ENCODE measurements around the gene GAB2.

GAB2 gene

GRCh38 chr11:78446210-78446609, 28.6 kb upstream of the GAB2 start:
- Histone ChIP-seq H3K79me1 (ENCODE audit: low read depth, low read length) (no peaks in the 10 kb centered on the region), H2BK5ac (ENCODE audit: low read length) (no peak overlapping the region), H3K14ac (ENCODE audit: low read length) (no peak overlapping the region), H2BK120ac (ENCODE audit: low read depth, low read length) (no peak overlapping the region), H2BK12ac (ENCODE audit: low read length) (no peak overlapping the region), H3K27me3 (ENCODE audit: control insufficient read depth in 3 of 3, insufficient read depth in 3 of 3, low read depth in 1 of 3, low read length in 3 of 3) (no peaks in the 10 kb centered on the region), H3K4ac (ENCODE audit: low read length) (no peak overlapping the region), H3K4me3 (ENCODE audit: low read length in 2 of 2) (no peak overlapping the region), H3K18ac (ENCODE audit: low read length) (no peak overlapping the region), H3K9ac (ENCODE audit: low read depth, low read length, poor library complexity) (no peak overlapping the region), H3K4me2 (ENCODE audit: insufficient read depth, low read length, poor library complexity, severe bottlenecking) (no peak overlapping the region), H3K36me3 (replicated peaks in 1 of 2; ENCODE audit: control insufficient read depth in 2 of 2, insufficient read depth in 2 of 2, low read length in 2 of 2) (peaks cover 5 to 30% of the 10 kb centered on the region in 2 donors), H2AFZ (ENCODE audit: low read length) (no peak overlapping the region), H2AK5ac (ENCODE audit: low read depth, low read length) (no peak overlapping the region), H3K9me3 (replicated peaks in 1 of 2; ENCODE audit: control insufficient read depth in 2 of 2, insufficient read depth in 1 of 2, low read depth in 1 of 2, low read length in 2 of 2) (no peaks in the 10 kb centered on the region), H3K23ac (ENCODE audit: low read depth, low read length, poor library complexity) (no peak overlapping the region), H4K8ac (ENCODE audit: low read depth, low read length) (no peak overlapping the region), H4K91ac (ENCODE audit: low read depth, low read length, poor library complexity) (no peak overlapping the region), H2BK15ac (ENCODE audit: low read length) (no peak overlapping the region), H3K27ac (replicated peaks; ENCODE audit: low read length) (no peak overlapping the region), H3K4me1 (ENCODE audit: control insufficient read depth in 2 of 2, insufficient read depth in 1 of 2, low read depth in 1 of 2, low read length in 2 of 2) (no peaks in the 10 kb centered on the region)
- no peak for DNase-seq (ENCODE audit: low spot score)

DNA sequence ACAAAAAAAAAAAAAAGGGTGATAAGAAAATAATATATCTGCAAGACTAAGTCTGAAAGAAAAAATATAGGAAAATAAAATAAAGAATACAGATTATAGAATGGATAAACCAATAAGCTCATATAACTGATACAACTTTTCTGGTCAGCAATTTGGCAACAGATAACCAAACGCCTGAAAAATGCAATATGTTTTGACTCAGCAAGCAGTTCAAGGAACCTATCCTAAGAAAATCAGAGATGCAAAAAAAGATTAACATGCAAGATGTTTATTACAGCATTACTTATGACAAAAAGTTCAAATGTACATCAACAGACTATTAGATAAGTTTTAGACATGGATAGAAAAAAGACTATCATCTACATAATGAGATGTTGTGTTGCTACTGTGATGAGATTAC, 27.1 kb upstream of the GAB2 start:
- no peaks in the 10 kb centered on the region for H3K4me1 ChIP-seq (ENCODE audit: control insufficient read depth in 2 of 2, insufficient read depth in 1 of 2, low read depth in 1 of 2, low read length in 2 of 2)
- DNase-seq (ENCODE audit: low spot score) = no peak
- H2BK120ac ChIP-seq (ENCODE audit: low read depth, low read length) = no peak overlapping the region
- WGBS, 2 donors (ENCODE audit: extremely low coverage in 2 of 2, insufficient read length in 2 of 2, insufficient replicate concordance in 1 of 2) = no CpG with 5 or more reads among the region's 1 CpG
- H4K8ac ChIP-seq (ENCODE audit: low read depth, low read length) = no peak overlapping the region
- no peak overlapping the region for H3K23ac ChIP-seq (ENCODE audit: low read depth, low read length, poor library complexity)
- H3K4ac ChIP-seq (ENCODE audit: low read length) = no peak overlapping the region
- H3K18ac ChIP-seq (ENCODE audit: low read length) = no peak overlapping the region
- H3K4me3 ChIP-seq (ENCODE audit: low read length in 2 of 2) = no peak overlapping the region
- H3K14ac ChIP-seq (ENCODE audit: low read length) = no peak overlapping the region
- no peak overlapping the region for H2BK5ac ChIP-seq (ENCODE audit: low read length)
- peaks cover 5 to 35% of the 10 kb centered on the region in 2 donors for H3K36me3 ChIP-seq (replicated peaks in 1 of 2; ENCODE audit: control insufficient read depth in 2 of 2, insufficient read depth in 2 of 2, low read length in 2 of 2)
- no peaks in the 10 kb centered on the region for H3K9me3 ChIP-seq (replicated peaks in 1 of 2; ENCODE audit: control insufficient read depth in 2 of 2, insufficient read depth in 1 of 2, low read depth in 1 of 2, low read length in 2 of 2)
- no peaks in the 10 kb centered on the region for H3K79me1 ChIP-seq (ENCODE audit: low read depth, low read length)
- no peak overlapping the region for H2BK15ac ChIP-seq (ENCODE audit: low read length)
- H3K27me3 ChIP-seq (ENCODE audit: control insufficient read depth in 3 of 3, insufficient read depth in 3 of 3, low read depth in 1 of 3, low read length in 3 of 3) = no peaks in the 10 kb centered on the region
- no peak overlapping the region for H3K27ac ChIP-seq (replicated peaks; ENCODE audit: low read length)
- H3K9ac ChIP-seq (ENCODE audit: low read depth, low read length, poor library complexity) = no peak overlapping the region
- H2AFZ ChIP-seq (ENCODE audit: low read length) = no peak overlapping the region
- H3K4me2 ChIP-seq (ENCODE audit: insufficient read depth, low read length, poor library complexity, severe bottlenecking) = no peak overlapping the region
- no peak overlapping the region for H2AK5ac ChIP-seq (ENCODE audit: low read depth, low read length)
- no peak overlapping the region for H2BK12ac ChIP-seq (ENCODE audit: low read length)
- H4K91ac ChIP-seq (ENCODE audit: low read depth, low read length, poor library complexity) = no peak overlapping the region

GRCh38 chr11:78441956-78442355, 24.3 kb upstream of the GAB2 start:
- no peaks in the 10 kb centered on the region for H3K79me1 ChIP-seq (ENCODE audit: low read depth, low read length)
- no peak overlapping the region for H3K14ac ChIP-seq (ENCODE audit: low read length)
- H2BK5ac ChIP-seq (ENCODE audit: low read length) = no peak overlapping the region
- H3K36me3 ChIP-seq (replicated peaks in 1 of 2; ENCODE audit: control insufficient read depth in 2 of 2, insufficient read depth in 2 of 2, low read length in 2 of 2) = peaks cover 3 to 39% of the 10 kb centered on the region in 2 donors
- H2BK12ac ChIP-seq (ENCODE audit: low read length) = no peak overlapping the region
- no peak overlapping the region for H2AK5ac ChIP-seq (ENCODE audit: low read depth, low read length)
- H3K4me3 ChIP-seq (ENCODE audit: low read length in 2 of 2) = no peak overlapping the region
- no peak overlapping the region for H3K18ac ChIP-seq (ENCODE audit: low read length)
- no peaks in the 10 kb centered on the region for H3K27me3 ChIP-seq (ENCODE audit: control insufficient read depth in 3 of 3, insufficient read depth in 3 of 3, low read depth in 1 of 3, low read length in 3 of 3)
- WGBS, 2 donors (ENCODE audit: extremely low coverage in 2 of 2, insufficient read length in 2 of 2, insufficient replicate concordance in 1 of 2) = no CpG with 5 or more reads among the region's 4 CpGs
- no peak overlapping the region for H2BK15ac ChIP-seq (ENCODE audit: low read length)
- DNase-seq (ENCODE audit: low spot score) = no peak
- no peak overlapping the region for H3K4ac ChIP-seq (ENCODE audit: low read length)
- H2BK120ac ChIP-seq (ENCODE audit: low read depth, low read length) = no peak overlapping the region
- no peak overlapping the region for H3K4me2 ChIP-seq (ENCODE audit: insufficient read depth, low read length, poor library complexity, severe bottlenecking)
- no peaks in the 10 kb centered on the region for H3K9me3 ChIP-seq (replicated peaks in 1 of 2; ENCODE audit: control insufficient read depth in 2 of 2, insufficient read depth in 1 of 2, low read depth in 1 of 2, low read length in 2 of 2)
- H2AFZ ChIP-seq (ENCODE audit: low read length) = no peak overlapping the region
- H3K4me1 ChIP-seq (ENCODE audit: control insufficient read depth in 2 of 2, insufficient read depth in 1 of 2, low read depth in 1 of 2, low read length in 2 of 2) = no peaks in the 10 kb centered on the region
- no peak overlapping the region for H3K27ac ChIP-seq (replicated peaks; ENCODE audit: low read length)
- H4K91ac ChIP-seq (ENCODE audit: low read depth, low read length, poor library complexity) = no peak overlapping the region
- H3K23ac ChIP-seq (ENCODE audit: low read depth, low read length, poor library complexity) = no peak overlapping the region
- no peak overlapping the region for H4K8ac ChIP-seq (ENCODE audit: low read depth, low read length)
- H3K9ac ChIP-seq (ENCODE audit: low read depth, low read length, poor library complexity) = no peak overlapping the region

DNA sequence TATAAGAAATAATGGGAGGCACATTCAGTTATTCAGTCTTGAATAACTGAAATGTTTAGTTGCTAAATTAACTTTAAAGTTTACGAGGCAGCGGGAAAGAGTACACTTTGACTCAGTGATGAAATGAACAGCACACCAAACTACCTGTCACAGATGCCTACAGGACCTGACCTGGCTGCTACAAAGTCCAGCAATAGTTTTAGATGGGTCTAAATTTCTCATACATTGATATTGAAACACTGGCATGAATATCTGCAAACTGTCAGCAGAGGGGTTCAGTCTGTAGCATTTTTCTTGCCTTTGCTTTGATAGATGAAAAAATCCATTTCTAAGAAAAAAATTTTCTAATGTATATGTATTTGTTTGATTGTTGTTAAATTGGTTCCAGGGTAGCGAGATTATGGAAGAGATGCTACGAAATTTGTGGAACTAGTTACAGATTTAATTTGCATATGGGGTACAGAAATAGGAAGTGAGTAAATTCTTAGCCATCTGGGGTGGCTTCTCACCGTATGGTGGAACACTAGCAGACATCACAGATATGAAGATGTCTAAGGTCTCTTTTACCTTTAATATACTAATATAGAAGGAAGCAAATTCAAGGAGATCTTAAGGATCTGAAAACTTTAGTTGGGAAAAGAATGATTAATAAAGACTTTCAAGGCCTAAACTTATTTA, 20.8 kb upstream of the GAB2 start:
- Histone ChIP-seq H3K4me1 (ENCODE audit: control insufficient read depth in 2 of 2, insufficient read depth in 1 of 2, low read depth in 1 of 2, low read length in 2 of 2) (no peaks in the 10 kb centered on the region), H3K27ac (replicated peaks; ENCODE audit: low read length) (no peak overlapping the region), H3K18ac (ENCODE audit: low read length) (no peak overlapping the region), H3K9ac (ENCODE audit: low read depth, low read length, poor library complexity) (no peak overlapping the region), H3K14ac (ENCODE audit: low read length) (no peak overlapping the region), H2BK120ac (ENCODE audit: low read depth, low read length) (no peak overlapping the region), H2AFZ (ENCODE audit: low read length) (no peak overlapping the region), H4K91ac (ENCODE audit: low read depth, low read length, poor library complexity) (no peak overlapping the region), H2BK12ac (ENCODE audit: low read length) (no peak overlapping the region), H3K9me3 (replicated peaks in 1 of 2; ENCODE audit: control insufficient read depth in 2 of 2, insufficient read depth in 1 of 2, low read depth in 1 of 2, low read length in 2 of 2) (no peaks in the 10 kb centered on the region), H3K79me1 (ENCODE audit: low read depth, low read length) (no peaks in the 10 kb centered on the region), H3K4me2 (ENCODE audit: insufficient read depth, low read length, poor library complexity, severe bottlenecking) (no peak overlapping the region), H4K8ac (ENCODE audit: low read depth, low read length) (no peak overlapping the region), H3K23ac (ENCODE audit: low read depth, low read length, poor library complexity) (no peak overlapping the region), H3K4me3 (ENCODE audit: low read length in 2 of 2) (no peak overlapping the region), H2AK5ac (ENCODE audit: low read depth, low read length) (no peak overlapping the region), H2BK15ac (ENCODE audit: low read length) (no peak overlapping the region), H3K27me3 (ENCODE audit: control insufficient read depth in 3 of 3, insufficient read depth in 3 of 3, low read depth in 1 of 3, low read length in 3 of 3) (no peaks in the 10 kb centered on the region), H3K36me3 (replicated peaks in 1 of 2; ENCODE audit: control insufficient read depth in 2 of 2, insufficient read depth in 2 of 2, low read length in 2 of 2) (peaks cover 4 to 34% of the 10 kb centered on the region in 2 donors), H2BK5ac (ENCODE audit: low read length) (no peak overlapping the region), H3K4ac (ENCODE audit: low read length) (no peak overlapping the region)
- no peak for DNase-seq (ENCODE audit: low spot score)
- WGBS, 2 donors (ENCODE audit: extremely low coverage in 2 of 2, insufficient read length in 2 of 2, insufficient replicate concordance in 1 of 2) = 100% methylated on average over 2 of the region's 5 CpGs; no CpG with 5 or more reads in 1 of the 2 donors

Measured in neuronal stem cell (in vitro differentiated cells).